SK-N-SH (cell line): ENCODE data around the gene PLEK2.

Experiments
- MXI1 ChIP-seq: IDR thresholded peaks from 2 replicates; pipeline ENCODE4 v1.6.1; 2012; ENCODE audit warnings: mild to moderate bottlenecking, low read depth, low read length, improper control_type of control experiment
- RXRA ChIP-seq: IDR thresholded peaks from 2 replicates; pipeline ENCODE4 v1.4.0; 2012; ENCODE audit warnings: low read depth, mild to moderate bottlenecking, borderline replicate concordance
- TEAD4 ChIP-seq: IDR thresholded peaks from 2 replicates; pipeline ENCODE4 v1.4.0; 2012; ENCODE audit warnings: mild to moderate bottlenecking, borderline replicate concordance; ENCODE audit not compliant: insufficient read depth
- TF ChIP-seq, protein P1 (sequence below): fragments of 200-600 bp; sonication (generic); IDR thresholded peaks from 2 replicates; pipeline ENCODE4 v1.6.1; 2017; ENCODE audit warnings: antibody characterized with exemption, mild to moderate bottlenecking, moderate library complexity

DNA sequence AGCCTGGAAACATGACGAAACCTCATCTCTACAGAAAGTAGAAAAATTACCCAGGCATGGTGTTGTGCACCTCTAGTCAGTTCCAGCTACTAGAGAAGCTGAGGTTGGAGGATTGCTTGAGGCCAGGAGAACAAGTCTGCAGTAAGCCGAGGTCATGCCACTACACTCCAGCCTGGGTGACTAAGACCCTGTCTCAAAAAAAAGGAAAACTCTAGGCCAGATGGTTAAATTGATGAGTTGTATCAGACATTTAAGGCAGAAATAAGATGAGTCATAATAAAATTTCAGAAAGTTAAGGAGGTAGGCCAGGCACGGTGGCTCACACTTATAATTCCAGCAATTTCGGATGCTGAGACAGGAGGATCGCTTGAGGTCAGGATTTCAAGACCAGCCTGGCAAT lies 41.1 kb downstream of the PLEK2 start:
- TF ChIP-seq RXRA (no peak), MXI1 (no peak), TEAD4 (no peak)
- TF ChIP-seq, protein P1, sequence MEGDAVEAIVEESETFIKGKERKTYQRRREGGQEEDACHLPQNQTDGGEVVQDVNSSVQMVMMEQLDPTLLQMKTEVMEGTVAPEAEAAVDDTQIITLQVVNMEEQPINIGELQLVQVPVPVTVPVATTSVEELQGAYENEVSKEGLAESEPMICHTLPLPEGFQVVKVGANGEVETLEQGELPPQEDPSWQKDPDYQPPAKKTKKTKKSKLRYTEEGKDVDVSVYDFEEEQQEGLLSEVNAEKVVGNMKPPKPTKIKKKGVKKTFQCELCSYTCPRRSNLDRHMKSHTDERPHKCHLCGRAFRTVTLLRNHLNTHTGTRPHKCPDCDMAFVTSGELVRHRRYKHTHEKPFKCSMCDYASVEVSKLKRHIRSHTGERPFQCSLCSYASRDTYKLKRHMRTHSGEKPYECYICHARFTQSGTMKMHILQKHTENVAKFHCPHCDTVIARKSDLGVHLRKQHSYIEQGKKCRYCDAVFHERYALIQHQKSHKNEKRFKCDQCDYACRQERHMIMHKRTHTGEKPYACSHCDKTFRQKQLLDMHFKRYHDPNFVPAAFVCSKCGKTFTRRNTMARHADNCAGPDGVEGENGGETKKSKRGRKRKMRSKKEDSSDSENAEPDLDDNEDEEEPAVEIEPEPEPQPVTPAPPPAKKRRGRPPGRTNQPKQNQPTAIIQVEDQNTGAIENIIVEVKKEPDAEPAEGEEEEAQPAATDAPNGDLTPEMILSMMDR, result no peak
